Activated naive CD8-positive, alpha-beta T cell (primary cell): ENCODE data around the gene NCKAP5.

ENCODE experiments used
- H3K27ac Mint-ChIP-seq: one replicate; pipeline ENCODE4 v1.8.0; 2021; ENCODE audit warnings: mixed read lengths
- H3K27me3 Mint-ChIP-seq: one replicate; pipeline ENCODE4 v1.8.0; 2021; ENCODE audit warnings: mixed read lengths
- H3K36me3 Mint-ChIP-seq: one replicate; pipeline ENCODE4 v1.8.0; 2021; ENCODE audit warnings: mixed read lengths
- H3K4me1 Mint-ChIP-seq: one replicate; pipeline ENCODE4 v1.8.0; 2021; ENCODE audit warnings: low read depth, mixed read lengths
- H3K4me3 Mint-ChIP-seq: one replicate; pipeline ENCODE4 v1.8.0; 2021; ENCODE audit warnings: mild to moderate bottlenecking, mixed read lengths
- H3K9me3 Mint-ChIP-seq: one replicate; pipeline ENCODE4 v1.8.0; 2021; ENCODE audit warnings: low read depth, mixed read lengths

The NCKAP5 gene

DNA sequence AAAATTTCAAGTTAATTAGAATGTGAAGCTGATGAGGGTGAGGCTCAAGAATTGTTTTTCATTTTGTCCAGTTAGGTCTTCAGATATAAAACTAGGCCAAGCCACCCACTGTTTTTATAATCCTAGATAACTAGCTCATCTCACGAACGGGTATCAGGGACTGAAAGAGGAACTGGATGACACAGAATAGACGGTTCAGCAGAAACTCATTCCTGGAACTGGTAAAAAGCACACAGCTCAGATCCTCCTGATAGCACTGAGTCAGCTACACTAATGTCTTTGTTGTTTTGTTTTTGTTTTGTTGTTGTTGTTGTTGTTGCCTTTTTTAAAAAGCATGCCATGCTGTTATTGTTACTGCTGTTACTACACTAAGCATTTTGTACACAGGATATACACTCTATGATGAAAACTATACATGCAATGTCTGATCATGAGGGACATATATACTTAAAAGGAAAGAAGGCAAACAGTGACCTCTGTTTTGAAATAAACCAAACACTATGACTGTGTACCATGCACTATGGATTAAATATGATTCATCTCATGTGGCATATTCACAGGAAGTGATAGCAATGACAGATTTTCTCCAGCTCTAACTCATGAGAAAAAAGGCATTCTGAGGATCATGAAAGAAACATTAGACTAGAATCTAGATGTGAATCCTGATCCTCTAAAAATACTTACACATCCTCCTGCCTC is 437.6 kb downstream of the NCKAP5 start:
- H3K27me3 Mint-ChIP-seq = no peaks in the 10 kb centered on the region
- H3K36me3 Mint-ChIP-seq = no peaks in the 10 kb centered on the region
- H3K27ac Mint-ChIP-seq = no peak overlapping the region
- no peaks in the 10 kb centered on the region for H3K4me1 Mint-ChIP-seq
- H3K9me3 Mint-ChIP-seq = peaks cover 4% of the 10 kb centered on the region
- no peak overlapping the region for H3K4me3 Mint-ChIP-seq

DNA sequence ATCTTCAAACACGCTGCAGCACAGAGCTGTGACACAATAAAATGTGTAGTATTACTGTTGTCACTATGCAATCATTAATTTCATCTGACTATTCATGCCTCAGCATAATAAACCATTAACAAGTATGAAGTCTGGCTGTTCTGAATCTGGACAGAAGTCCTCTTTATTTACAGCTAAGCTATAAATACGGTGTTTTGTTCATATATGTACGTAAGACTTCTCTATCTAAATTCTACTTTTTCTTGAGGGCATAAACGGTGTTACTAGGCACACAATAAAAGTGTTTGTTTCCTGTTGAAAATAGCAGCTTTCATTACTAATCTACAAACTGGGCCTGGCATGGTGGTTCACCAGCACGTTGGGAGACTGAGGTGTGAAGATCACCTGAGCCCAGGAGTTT is 443.8 kb downstream of the NCKAP5 start:
- Mint-ChIP-seq H3K4me3 (no peak overlapping the region), H3K27ac (no peak overlapping the region), H3K9me3 (no peaks in the 10 kb centered on the region), H3K36me3 (no peaks in the 10 kb centered on the region), H3K27me3 (no peaks in the 10 kb centered on the region), H3K4me1 (no peaks in the 10 kb centered on the region)

DNA sequence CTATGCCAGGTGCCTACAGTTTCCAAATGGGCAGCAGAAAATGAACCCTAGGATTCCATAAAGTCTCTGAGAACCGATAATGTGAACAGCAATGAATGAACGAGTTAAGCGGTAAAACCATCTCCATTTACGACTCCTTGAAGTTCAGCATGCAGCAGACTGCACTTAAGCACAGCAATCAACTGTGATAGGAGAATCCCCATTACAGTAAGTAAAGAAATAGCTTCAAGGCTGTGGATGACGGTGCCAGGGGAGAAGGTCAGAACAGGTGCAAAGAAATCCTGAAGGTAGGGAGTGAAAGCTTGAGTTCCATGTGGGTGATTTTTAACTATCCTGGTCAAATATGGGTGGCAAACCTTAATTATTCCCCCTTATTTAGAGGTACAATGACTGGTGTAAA is 444.4 kb downstream of the NCKAP5 start:
- Mint-ChIP-seq H3K27ac (no peak overlapping the region), H3K36me3 (no peaks in the 10 kb centered on the region), H3K4me1 (no peaks in the 10 kb centered on the region), H3K4me3 (no peak overlapping the region), H3K27me3 (no peaks in the 10 kb centered on the region), H3K9me3 (no peaks in the 10 kb centered on the region)

GRCh38 chr2:133123393-133123792 is 444.9 kb downstream of the NCKAP5 start:
- no peak overlapping the region for H3K4me3 Mint-ChIP-seq
- no peaks in the 10 kb centered on the region for H3K36me3 Mint-ChIP-seq
- no peaks in the 10 kb centered on the region for H3K27me3 Mint-ChIP-seq
- H3K27ac Mint-ChIP-seq = no peak overlapping the region
- H3K9me3 Mint-ChIP-seq = no peaks in the 10 kb centered on the region
- no peaks in the 10 kb centered on the region for H3K4me1 Mint-ChIP-seq

- H3K4me1 Mint-ChIP-seq = no peaks in the 10 kb centered on the region
- no peaks in the 10 kb centered on the region for H3K9me3 Mint-ChIP-seq
- no peaks in the 10 kb centered on the region for H3K27me3 Mint-ChIP-seq
- H3K4me3 Mint-ChIP-seq = no peak overlapping the region
- H3K36me3 Mint-ChIP-seq = no peaks in the 10 kb centered on the region
- H3K27ac Mint-ChIP-seq = no peak overlapping the region
Observed at GRCh38 chr2:133122529-133122928, 445.7 kb downstream of the NCKAP5 start.

- Mint-ChIP-seq H3K9me3 (no peaks in the 10 kb centered on the region), H3K4me3 (no peak overlapping the region), H3K36me3 (no peaks in the 10 kb centered on the region), H3K27ac (no peak overlapping the region), H3K27me3 (no peaks in the 10 kb centered on the region), H3K4me1 (no peaks in the 10 kb centered on the region)
Observed at GRCh38 chr2:133120310-133120709, 448.0 kb downstream of the NCKAP5 start.

DNA sequence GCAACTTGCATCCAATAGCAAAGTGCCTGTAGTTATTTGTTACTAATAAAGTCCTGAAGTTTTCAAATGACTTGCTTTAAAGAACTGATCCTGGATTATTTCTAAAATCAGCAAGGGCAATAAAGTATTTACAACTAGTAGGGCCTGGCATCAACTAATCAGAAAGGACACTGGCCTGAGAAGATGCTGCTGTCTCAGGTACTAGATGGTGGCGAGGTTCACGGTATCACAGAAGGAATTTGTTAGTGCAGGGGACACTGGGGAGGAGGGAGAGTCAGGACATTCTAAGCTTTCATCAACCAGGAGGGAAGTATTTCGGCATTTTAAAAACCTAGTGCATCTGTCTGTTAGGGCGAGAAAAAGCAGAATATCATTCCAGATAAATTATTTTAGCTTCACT is 458.1 kb downstream of the NCKAP5 start:
- no peaks in the 10 kb centered on the region for H3K4me1 Mint-ChIP-seq
- no peaks in the 10 kb centered on the region for H3K9me3 Mint-ChIP-seq
- no peak overlapping the region for H3K4me3 Mint-ChIP-seq
- no peak overlapping the region for H3K27ac Mint-ChIP-seq
- H3K27me3 Mint-ChIP-seq = no peaks in the 10 kb centered on the region
- H3K36me3 Mint-ChIP-seq = no peaks in the 10 kb centered on the region

DNA sequence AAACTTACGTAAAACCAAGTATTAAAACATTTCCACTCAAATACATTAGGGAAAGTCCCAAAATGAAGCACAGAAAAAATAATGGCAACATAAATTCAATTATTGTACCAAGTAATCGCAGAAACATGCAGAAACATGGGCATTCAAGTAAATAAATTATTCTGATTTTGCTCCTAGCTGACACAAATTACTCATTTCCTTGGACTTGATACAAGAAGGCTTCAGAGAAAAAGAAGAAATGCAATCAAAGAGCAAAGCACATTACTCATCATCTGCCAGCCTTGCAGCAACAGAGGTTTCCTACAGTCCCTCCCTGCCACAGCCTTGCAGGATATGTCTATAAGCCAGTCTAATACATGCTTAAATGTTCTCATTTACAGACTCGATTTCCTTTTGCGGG is 458.5 kb downstream of the NCKAP5 start:
- Mint-ChIP-seq H3K4me3 (no peak overlapping the region), H3K4me1 (no peaks in the 10 kb centered on the region), H3K9me3 (no peaks in the 10 kb centered on the region), H3K27me3 (no peaks in the 10 kb centered on the region), H3K27ac (no peak overlapping the region), H3K36me3 (no peaks in the 10 kb centered on the region)

DNA sequence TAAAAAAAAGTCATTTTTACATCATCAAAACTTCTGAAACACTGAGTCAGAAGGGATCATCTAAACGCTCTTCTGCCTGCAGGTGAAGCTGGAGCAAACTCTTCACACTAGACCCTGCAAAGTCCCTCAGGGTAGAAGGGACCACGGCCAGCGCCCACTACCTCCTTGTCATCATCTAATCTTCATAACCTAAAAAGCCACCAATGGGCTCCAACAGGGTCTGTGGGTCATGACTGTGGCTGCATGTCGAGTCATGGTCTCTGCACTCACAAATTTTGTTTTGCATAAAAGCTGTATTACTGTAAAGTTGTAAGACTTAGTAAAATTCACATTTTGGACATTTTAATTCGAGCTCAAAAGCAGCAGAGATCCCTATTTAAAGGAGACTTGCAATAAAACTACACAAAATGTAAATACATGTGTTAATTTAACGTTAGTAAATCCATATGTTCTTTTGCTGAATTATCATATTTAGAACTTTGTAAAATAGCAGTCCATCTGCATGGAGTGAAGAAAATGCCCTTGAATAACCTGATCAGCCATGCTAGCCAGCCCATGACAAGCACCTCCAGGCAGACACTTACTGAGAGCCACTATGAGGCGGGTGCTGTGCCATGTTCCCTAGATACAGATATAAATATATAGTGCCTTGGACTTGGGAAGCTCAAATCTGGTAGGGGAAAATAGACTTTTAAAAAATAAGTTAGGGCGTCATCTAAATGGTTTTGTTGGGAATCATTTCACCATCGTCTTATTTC is 461.0 kb downstream of the NCKAP5 start:
- no peaks in the 10 kb centered on the region for H3K27me3 Mint-ChIP-seq
- H3K36me3 Mint-ChIP-seq = no peaks in the 10 kb centered on the region
- no peak overlapping the region for H3K27ac Mint-ChIP-seq
- H3K4me3 Mint-ChIP-seq = no peak overlapping the region
- H3K9me3 Mint-ChIP-seq = no peaks in the 10 kb centered on the region
- no peaks in the 10 kb centered on the region for H3K4me1 Mint-ChIP-seq

GRCh38 chr2:133104871-133105270 is 463.4 kb downstream of the NCKAP5 start:
- Mint-ChIP-seq H3K9me3 (no peaks in the 10 kb centered on the region), H3K27ac (no peak overlapping the region), H3K27me3 (no peaks in the 10 kb centered on the region), H3K4me3 (no peak overlapping the region), H3K36me3 (no peaks in the 10 kb centered on the region), H3K4me1 (no peaks in the 10 kb centered on the region)

DNA sequence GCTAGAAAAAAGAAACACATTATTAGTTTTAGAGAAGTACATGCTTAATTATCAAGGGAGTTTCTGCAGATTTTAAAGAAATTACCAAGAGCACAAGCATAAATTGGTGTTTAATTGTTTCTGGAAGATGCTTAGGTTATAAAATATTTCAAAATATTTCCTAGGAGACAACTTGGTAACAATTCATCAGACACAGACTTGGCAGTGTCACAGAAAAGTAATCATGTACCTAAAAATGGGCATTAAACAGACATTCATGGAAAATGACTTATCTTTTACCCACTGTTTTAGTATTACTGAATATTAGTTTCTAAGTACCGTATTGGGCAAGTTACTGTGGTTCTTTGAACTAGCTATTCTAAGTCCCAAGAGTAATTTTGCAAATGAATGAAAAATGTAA is 469.5 kb downstream of the NCKAP5 start:
- H3K27ac Mint-ChIP-seq = no peak overlapping the region

GRCh38 chr2:133097666-133098065 is 470.6 kb downstream of the NCKAP5 start:
- H3K27me3 Mint-ChIP-seq = no peaks in the 10 kb centered on the region
- H3K9me3 Mint-ChIP-seq = no peaks in the 10 kb centered on the region
- no peaks in the 10 kb centered on the region for H3K4me1 Mint-ChIP-seq
- no peak overlapping the region for H3K4me3 Mint-ChIP-seq
- no peak overlapping the region for H3K27ac Mint-ChIP-seq
- no peaks in the 10 kb centered on the region for H3K36me3 Mint-ChIP-seq

More for the DNA sequence above, 469.5 kb downstream of the NCKAP5 start:
- Mint-ChIP-seq H3K4me3 (no peak overlapping the region), H3K27me3 (no peaks in the 10 kb centered on the region), H3K4me1 (no peaks in the 10 kb centered on the region), H3K9me3 (no peaks in the 10 kb centered on the region), H3K36me3 (no peaks in the 10 kb centered on the region)

GRCh38 chr2:133092571-133092970 is 475.7 kb downstream of the NCKAP5 start:
- H3K4me3 Mint-ChIP-seq = no peak overlapping the region
- no peak overlapping the region for H3K27ac Mint-ChIP-seq
- H3K36me3 Mint-ChIP-seq = no peaks in the 10 kb centered on the region
- H3K27me3 Mint-ChIP-seq = no peaks in the 10 kb centered on the region
- peaks cover 4% of the 10 kb centered on the region for H3K9me3 Mint-ChIP-seq
- no peaks in the 10 kb centered on the region for H3K4me1 Mint-ChIP-seq

DNA sequence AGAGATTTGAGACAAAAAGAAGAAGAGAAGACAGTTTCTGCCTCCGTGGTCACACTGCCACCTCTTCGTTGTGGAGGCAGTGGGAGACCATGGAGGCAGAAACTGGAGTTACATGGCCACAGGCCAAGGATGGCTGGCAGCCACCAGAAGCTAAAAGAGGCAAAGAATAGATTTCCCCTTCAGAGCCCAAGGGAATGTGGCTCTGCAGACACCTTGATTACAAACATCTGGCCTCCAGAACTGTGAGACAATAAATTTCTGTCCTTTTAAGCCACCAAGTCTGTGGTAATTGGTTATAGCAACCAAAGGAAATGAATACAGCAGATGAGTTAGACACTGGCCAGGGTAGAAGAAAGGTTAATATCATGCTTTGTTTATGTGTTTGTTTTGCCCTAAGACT is 477.9 kb downstream of the NCKAP5 start:
- Mint-ChIP-seq H3K36me3 (no peaks in the 10 kb centered on the region), H3K4me1 (no peaks in the 10 kb centered on the region), H3K27me3 (no peaks in the 10 kb centered on the region), H3K4me3 (no peak overlapping the region), H3K9me3 (peaks cover 4% of the 10 kb centered on the region), H3K27ac (no peak overlapping the region)

DNA sequence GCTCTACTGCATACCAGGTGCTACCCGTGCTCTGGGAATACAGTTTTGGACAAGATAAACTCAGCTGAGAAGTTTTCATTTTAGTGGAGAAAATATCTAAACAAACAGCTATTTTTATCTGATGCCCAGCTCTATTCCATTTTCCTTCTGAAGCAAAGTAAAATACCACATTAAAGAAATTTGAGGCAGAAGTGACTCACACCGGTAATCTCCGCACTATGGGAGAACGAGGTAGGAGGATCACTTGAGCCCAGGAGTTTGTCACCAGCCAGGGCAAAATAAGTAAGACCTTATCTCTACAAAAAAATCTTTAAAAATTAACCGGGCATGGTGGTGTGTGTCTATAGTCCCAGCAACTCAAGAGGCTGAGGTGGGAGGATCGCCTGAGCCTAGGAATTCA is 482.1 kb downstream of the NCKAP5 start:
- H3K36me3 Mint-ChIP-seq = no peaks in the 10 kb centered on the region
- no peak overlapping the region for H3K4me3 Mint-ChIP-seq
- peaks cover 4% of the 10 kb centered on the region for H3K9me3 Mint-ChIP-seq
- H3K27me3 Mint-ChIP-seq = no peaks in the 10 kb centered on the region
- H3K27ac Mint-ChIP-seq = no peak overlapping the region
- H3K4me1 Mint-ChIP-seq = no peaks in the 10 kb centered on the region

GRCh38 chr2:133085646-133086045 is 482.6 kb downstream of the NCKAP5 start:
- Mint-ChIP-seq H3K36me3 (no peaks in the 10 kb centered on the region), H3K9me3 (peaks cover 4% of the 10 kb centered on the region), H3K27me3 (no peaks in the 10 kb centered on the region), H3K27ac (no peak overlapping the region), H3K4me1 (no peaks in the 10 kb centered on the region), H3K4me3 (no peak overlapping the region)
